Fibroblast of skin of right quadriceps (primary cell): ENCODE data around the gene LRRC15.

Experiments used
- DNase-seq: peaks from one replicate; pipeline ENCODE4 v3.0.0-alpha.2; 2013

The LRRC15 gene

DNA sequence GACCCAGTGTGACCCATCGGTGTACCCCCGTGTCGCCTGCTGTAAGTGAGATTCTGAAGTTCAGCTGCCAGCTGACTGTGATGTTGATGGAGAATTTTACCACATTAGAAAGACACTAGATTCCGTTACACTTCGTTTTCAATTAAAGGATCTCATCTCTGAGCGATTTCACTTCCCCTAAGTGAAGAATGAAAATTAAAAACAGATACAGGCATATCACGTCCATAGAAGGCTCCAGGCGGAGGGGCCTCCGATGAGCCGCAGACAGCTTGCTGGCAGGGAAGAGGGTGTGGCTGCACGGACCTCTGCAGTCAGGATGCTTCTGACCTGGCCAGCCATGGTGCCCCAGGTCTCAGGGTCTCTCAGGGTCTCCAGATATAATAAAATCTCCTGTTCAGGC is 11.9 kb downstream of the LRRC15 start:
- DNase-seq = peak; percentile 48

DNA sequence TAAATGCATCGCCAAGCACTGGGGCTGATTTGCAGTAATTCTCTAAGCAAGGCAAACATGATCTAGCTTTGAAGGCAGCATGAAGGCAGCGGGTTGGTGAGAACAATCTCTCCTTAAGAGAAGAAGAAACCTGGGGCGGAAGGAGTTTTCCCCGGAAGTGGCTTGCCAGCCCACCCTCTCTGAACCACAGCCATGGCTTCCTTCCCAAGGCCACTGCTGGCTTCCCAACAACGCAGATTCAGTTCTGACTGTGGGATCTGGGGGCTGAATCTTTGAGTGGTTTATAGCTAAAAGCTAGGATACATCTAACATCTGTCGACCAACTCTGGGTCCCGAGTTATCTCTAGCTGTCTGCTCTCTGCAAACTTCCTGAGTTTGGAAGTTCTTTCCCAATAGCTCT is 14.2 kb downstream of the LRRC15 start:
- DNase-seq = no peak

DNA sequence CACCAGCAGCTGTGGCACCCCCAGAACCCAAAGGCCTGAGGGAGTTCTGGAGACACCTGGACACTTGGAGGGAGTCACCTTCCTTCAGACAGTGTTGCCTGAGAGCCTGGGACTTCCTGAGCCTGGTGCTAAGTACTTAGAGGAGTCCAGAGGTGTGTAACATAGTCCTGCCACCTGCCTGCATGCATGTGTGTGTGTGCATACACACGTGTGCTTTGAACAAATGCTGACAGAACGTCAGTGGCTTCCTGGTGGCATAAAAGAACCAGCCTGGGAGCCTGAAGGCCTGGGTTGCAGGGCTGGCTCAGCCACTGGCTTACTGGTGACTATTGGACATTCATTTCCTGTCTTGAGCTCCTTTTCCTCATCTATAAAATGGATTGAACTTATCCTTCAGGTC is 15.2 kb downstream of the LRRC15 start:
- DNase-seq = no peak

DNA sequence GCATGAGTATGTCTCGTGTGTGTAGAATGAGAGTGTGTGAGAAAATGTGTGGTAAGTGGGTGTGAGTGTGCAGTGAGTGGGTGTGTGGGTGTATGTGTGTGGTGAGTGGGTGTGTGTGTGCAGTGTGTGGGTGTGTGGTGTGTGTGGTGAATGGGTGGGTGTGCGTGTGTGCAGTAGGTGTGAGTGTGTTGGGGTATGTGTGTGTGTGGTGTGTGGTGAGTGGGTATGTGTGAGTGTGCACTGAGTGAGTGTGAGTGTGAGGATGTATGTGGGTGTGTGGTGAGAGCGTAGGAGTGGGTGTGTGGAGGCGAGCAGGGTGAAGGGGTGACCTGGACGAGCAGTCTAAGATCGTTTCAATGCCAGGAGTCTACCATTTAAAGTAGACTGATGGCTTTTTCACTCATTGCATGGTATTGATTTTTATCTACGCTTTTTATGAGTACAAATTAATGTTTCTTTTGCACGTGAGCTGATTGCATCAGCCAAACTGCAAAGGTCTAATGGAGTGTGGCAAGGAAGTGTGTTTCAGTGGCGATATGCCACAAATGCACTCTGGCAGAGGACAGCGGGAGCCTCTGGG is 16.8 kb downstream of the LRRC15 start:
- DNase-seq = no peak

DNA sequence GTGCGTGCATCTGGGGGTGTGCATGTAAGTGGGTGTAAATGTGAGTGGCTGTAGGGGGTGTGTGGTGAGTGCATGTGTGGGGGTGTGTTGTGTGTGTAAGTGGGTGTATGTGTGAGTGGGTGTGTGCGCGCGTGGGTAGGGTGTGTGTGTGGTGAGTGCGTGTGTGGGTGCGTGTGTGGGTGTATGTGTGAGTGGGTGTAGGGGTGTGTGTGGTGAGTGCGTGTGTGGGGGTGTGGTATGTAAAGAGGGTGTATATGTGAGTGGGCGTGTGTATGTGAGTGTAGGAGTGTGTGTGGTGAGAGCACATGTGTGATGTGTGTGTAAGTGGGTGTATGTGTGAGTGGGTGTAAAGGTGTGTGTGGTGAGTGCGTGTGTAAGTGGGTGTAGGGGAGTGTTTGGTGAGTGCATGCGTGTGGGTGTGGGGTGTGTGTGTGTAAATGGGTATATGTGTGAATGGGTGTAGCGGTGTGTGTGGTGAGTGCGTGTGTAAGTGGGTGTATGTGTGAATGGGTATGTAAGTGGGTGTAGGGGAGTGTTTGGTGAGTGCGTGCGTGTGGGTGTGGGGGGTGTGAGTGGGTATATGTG is 17.5 kb downstream of the LRRC15 start:
- DNase-seq = no peak

DNA sequence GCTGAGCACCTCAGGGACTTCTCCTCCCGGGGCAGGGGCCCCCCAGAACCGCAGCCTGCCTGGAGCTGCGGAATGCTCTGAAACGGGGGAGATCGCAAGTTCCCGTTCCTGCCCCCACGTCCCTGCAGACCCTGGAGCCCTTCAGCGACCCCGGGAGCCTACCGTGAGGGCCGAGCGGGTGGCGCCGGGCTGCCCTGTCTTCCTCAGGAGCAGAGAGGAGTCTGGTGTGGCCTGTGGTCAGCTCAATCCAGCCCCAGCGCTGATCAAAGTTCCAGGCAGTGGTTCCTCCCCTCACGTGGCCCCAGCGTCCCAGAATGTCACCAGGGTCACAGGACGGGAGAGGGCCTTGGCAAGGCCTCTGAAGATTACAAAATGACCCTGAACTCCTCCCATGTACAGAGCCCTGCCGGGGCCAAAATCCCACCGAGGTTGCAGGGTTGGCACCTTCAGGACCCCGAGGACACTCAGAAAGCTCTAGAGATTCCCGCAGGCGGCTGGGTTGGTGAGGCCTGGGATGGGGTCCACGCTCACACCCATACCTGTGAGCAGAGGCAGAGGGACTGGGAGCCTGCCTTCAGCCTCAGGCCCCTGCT is 18.4 kb downstream of the LRRC15 start, which contains the start of gene CPN2:
Gene CPN2, minus strand, starts transcription at position 249 of the 593 bp plus-strand sequence. CDS start 8,626 bp downstream, outside the sequence.
- DNase-seq = no peak

DNA sequence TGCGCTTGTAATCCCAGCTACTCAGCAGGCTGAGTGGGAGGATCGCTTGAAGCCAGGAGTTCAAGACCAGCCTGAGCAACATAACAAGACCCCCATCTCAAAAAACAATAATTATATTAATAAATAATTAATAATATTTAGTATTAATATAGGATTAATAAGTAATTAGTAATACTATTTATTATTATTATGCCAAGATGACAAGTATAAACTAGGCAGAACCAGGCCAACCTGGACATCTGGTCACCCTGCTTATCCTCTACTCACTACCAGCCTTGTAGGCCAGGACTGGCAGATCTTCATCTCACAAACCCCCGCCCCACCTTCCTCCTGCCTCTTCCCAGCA is 18.8 kb downstream of the LRRC15 start:
- DNase-seq = no peak

DNA sequence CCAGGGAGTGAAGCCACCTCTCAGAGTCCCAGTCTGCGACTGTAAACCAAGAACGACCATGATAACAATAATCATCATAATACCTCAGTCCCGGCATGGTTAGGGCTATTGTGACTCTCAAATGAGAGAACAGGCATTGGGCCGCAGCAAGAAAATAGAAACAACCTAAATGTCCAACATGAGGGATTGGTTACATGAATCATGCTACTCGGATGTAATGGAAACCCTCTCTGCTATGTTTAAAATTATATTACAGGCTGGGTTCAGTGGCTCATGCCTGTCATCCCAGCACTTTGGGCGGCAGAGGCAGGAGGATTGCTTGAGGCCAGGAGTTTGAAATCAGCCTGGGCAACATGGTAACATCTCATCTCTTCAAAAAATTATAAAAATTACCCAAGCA is 21.2 kb downstream of the LRRC15 start:
- DNase-seq = peak; percentile 54

DNA sequence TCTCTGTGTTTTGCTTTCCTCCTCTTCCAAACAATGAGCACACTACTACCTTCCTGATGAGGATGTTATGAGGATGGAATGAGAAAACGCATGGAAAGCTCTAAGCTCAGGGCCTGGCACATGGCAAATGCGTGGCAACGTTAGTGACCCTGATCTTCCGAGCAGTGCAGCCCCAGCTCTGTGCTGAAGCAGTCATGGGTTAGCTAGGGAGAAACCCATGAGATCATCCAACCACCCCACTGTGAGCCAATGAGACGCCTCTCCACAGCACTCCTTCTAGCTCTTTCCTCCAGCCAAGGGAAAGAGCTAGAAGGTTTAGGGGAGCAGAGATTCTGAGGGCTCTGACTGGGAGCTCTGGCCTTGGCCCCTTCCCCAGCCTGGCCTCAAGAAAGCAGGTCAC is 22.9 kb downstream of the LRRC15 start:
- DNase-seq = no peak

DNA sequence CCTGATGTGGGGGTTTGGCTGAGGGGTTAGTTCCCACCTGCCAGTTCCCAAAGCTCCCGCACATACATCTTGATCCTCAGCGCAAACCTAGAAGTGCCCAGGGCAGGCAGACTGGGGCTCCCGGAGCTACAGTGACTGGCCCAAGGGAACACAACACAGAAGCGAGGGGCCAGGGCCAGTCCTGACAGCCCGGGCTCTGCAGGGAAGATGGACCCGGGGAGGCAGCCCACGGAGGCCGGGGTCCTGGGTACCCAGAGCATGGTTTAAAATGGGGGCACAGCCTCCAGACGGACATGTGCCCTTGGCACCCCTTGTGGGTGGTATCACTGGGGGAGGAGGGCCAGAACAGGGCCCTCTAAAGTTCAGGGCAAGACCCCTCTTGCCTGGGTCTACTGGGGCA is 23.5 kb downstream of the LRRC15 start:
- no peak for DNase-seq

DNA sequence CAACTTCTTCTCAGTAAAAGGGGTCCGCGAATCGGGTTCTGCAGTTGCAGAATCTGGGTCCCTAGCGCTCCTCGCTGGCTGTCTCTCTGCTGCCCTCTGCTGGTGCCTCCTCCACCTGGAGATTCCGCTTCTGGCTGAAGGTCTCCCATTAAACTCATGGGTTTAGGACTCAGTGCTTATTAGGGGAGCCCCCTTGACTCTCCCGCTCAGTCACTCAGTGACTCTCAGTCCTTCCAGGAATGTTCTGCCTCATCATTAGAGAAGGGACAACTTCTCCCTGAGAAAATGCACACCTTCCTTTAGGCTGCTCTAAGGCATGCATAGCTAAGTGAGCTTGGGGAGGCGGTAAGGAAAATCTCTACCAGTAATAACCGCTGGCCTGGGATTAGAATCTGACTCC is 25.5 kb downstream of the LRRC15 start:
- DNase-seq = peak; percentile 44

DNA sequence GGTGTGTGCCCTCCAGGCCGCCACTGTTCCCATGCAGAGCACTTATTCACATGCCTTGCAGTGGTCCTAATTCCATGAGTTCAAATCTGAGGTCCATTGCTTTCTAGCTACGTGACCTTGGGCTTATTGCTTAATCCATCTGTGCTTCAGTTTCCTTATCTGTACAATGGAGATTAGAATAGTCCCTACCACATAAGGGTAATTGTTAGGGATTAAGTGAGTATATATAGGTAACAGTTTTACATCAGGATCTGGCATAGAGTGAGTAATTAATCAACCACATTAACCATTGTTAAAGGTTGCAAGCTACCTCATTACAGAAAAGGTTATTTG is 26.0 kb downstream of the LRRC15 start:
- DNase-seq = no peak

DNA sequence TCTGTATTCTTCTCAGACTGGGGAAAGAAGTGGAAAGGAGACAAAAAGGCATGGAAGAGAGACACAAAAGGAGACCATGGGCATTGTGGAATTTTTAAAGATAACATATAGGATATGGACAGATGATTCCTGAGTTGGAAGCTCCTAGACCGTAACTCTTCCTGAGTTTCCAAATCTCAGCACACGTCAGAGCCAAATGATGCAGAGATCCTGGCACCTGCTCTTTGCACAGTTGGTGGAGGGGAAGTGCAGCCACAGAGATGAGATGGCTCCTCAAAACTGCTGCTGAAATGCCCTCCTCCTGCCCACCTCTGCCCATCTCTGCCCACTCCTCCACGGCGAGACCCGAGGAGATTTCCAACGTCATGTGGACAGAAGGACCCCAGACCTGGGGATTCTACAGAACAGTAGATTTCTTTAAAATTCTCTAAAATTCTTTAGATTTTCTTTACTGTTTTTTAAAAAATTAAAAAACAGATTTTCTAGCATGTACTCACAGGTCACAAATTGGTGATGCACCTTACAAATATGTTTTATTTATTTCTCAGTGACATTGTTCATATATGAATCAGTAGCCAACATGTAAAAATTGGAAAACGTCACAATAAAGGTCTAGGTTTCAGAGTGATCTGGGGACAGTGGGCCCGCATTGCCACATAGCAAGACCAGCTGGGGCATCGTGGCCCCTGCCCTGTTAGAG is 26.5 kb downstream of the LRRC15 start:
- no peak for DNase-seq

DNA sequence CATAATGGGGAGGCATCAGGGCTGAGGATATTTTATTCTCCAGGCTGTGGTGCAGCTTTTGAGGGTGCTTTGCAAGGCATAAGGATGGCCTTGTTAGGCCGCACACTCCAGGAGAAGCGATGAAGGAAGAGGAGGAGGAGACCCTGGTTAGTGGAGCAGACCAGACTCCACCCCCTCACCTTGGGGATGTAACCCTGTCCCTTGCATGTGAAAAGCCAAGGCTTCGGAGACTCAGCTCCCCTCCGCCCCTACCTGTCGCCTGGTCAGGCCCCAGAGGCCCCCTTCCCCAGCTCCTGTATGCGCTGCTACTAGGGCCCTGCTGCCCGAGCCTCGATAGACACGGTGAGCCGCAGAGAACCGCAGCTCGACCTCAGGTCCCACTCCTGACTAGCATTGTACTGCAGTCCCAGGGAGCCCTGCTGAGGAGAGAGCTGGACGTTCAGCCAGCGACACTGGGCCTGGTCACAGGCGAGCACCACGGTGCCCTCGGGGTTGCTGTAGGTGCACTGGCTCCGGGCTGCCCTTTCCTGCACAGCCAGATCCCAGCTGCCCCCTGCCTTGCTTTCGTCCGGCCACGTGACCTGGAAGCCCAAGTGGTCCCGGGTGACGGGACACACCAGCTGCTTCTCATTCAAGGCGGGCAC is 28.7 kb downstream of the LRRC15 start:
- no peak for DNase-seq

DNA sequence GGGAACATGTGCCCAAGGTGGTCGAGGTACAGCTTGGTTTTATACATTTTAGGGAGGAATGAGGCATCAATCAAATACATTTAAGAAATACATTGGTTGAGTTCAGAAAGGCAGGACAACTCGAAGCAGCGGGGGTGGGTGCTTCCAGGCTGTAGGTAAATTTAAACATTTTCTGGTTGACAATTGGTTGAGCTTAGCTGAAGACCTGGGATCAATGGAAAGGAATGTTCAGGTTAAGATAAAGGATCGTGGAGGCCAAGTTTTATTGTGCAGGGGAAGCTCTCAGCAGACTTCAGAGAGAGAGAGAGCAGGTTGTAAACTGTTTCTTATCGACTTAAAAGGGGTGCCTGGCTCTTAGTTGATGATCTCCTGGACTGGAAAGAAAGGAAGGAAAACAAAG is 29.7 kb downstream of the LRRC15 start:
- no peak for DNase-seq

DNA sequence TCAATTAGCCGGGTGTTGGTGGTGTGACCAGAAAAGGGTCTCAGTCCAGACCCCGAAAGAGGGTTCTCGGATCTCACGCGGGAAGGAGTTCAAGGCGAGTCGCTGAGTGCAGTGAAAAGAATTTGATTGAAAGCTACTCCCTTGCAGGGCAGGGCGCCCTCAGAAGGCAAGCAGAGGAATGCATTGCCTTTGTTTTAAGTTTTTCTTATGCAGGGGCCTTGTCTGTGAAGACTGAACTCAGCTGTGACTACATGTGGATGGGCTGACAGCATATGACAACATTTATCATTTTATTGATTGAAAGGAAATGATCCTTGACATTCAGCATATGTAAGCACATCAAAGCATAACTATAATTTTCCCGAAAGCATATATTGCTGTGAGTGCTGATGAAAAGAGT is 30.2 kb downstream of the LRRC15 start:
- DNase-seq = no peak

DNA sequence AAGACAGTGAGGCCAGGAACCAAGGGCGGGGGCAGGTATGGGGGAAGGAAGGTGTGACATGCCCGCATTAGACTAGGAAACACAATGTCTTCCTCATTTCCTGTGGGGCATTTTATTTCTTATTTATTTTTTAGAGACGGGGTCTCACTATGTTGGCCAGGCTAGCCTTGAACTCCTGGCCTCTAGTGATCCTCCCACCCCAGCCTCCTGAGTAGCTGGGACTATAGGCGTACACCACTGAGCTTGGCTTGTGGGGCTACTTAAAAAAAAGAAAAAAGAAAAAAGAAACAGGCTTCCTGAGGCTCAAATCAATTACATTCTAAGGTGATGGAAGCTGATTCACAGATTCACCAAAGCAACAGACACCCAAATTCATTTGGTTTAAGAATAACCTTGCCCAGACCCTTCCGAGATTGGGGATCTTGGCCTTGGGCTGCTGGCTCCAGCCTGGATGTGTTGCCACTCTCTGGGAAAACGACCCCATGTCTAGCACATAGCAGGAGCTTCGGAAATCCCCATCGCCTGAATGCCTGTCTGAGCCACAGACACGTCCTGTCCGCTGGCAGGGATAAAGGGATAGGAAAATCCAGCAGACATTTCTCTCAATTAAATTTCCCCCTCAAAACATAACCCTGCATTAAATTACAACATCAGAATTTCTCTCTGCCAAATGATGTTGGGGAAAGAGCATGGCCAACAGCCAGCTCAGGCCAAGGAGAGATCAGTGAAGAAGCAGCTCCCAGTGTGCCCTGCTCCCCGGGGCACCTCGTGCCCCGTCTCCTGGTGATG is 31.4 kb downstream of the LRRC15 start:
- DNase-seq = peak; percentile 44

DNA sequence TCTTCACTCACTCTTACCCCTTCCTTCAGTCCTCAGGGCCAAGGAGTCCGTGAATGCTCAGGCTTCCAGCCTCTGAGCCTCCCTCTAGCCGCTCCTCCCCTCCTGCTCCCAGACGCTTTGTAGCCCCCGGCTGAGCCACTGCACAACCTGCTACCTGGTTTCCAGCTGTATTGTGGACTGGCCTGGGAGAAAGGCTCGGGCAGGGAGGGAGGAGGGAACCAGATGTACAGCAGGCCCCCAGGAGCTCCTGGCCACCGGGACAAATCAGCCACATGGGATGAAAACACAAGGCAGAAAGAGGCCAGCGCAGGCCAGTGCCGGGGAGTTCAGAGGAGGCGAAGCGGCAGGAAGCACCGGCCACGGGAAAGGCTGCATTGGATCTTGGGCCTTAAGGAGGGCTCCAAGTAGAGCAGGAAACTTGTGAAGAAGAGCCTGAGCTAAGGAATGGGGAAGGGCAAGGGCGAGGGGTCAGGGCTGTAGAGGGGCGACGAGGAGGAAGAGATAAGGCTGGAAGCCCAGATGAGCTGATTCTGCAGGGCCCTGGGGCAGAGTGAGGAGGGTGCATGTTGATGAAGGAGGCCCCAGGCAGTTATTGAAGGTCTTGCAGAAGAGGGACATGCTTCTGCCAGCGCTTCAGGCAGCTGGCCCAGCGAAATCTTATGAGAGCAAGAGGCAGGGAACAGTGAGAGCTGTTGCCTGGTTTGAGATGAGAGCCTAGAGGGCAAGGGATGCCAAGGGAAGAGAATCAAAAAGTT is 32.8 kb downstream of the LRRC15 start:
- DNase-seq = no peak

DNA sequence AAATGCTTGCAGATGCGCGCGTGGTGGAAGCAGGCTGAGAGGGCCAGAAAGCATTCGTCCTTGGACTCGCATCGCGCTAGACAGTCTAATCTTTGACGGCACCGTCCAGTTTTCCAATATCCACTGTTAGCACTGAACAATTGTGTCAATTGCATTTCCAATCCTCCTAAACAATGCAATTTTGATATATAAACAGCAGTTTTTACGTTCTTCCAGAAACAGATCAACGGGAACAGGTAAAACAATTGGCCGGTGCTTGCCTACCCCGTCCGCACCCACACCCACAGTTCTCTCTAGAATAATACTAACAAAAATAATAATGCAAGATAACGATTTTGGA is 35.6 kb downstream of the LRRC15 start:
- no peak for DNase-seq

DNA sequence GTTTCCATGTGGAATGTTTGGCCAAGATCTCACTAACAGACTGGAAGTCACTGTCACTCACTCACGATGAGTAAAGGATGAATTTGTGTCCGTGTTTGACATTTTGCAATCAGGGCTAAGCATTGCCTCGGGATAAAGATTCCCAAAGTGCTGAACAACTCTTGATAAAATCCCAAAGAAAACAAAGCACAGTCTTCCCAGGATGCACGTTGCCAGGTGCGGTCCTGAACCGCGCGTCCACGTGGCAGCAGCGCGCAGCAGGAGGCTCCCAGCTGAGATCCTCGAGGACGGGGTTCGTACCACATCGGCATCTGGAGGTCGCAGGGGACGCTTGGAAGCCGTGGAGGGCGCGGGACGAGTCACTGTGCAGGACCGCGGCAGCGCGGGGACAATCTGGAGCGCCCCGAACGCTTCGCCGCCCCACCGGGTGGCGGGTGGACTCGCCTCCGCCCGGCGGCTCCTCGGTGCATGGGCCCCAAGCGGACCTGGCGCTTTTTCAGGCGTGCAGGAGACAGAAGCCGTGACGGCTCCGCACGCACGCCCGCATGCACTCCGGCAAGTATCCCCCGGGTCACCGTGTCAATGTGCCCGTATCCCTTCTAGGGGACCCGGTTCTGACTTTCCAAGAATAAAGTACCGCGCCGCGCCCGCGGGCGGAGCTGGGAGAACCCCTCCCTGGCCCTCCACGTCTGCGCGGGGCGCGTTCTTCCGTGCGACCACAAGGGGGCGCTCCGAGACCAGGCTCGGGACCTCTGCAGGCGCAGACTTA is 36.1 kb downstream of the LRRC15 start:
- DNase-seq = peak; percentile 84

DNA sequence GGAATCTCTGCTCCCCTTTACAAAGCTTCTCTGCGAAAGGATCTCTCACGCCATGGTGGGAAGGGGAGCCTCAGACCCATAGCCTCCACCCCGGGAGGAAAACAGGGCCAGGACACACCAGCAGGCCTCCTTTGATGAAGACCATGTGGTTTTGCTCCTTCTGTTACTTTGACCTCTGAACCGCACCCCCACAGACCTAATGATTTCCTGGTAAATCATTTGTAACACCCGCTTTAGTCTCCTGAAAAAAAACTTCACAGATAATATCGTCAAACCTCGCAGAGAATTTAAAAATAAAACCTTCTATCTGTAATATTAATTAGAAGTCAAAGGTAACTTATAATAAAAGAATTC is 36.7 kb downstream of the LRRC15 start:
- DNase-seq = no peak

DNA sequence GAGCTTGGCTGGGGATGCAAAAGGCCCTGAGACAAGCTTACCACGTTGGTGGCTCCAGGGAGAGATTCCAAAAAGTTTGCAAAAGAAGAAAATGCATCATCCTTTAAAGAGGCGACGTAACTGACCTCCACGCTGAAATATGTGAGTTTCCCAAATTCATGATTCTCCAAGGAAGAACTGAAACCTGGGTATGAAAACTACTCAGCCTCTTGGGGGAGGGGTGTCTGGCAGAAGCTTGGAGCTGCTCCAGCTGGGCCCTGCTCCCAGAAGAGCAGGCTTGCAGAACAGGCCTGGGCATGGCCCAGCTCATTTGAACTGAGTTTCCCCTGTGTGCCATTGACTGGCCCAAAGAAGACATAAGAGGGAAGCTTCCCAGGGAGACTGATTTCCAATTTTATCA is 39.0 kb downstream of the LRRC15 start:
- DNase-seq = peak; percentile 87
